HG03025 (cell line): ENCODE results near the gene KRTAP13-4.

Experiments used
- ATAC-seq: cut with Tn5 transposase; IDR thresholded peaks from one replicate; pipeline ENCODE4 v1.9.1; 2021; ENCODE audit warnings: mild to moderate bottlenecking, moderate library complexity; ENCODE audit not compliant: unreplicated experiment, low FRiP score

Gene KRTAP13-4

GRCh38 chr21:30430170-30430655 is at the start of gene KRTAP13-4:
KRTAP13-4 (plus strand) TSS chr21:30430220; CDS start chr21:30430276, 56 bp downstream.
- ATAC-seq, result no peak

DNA sequence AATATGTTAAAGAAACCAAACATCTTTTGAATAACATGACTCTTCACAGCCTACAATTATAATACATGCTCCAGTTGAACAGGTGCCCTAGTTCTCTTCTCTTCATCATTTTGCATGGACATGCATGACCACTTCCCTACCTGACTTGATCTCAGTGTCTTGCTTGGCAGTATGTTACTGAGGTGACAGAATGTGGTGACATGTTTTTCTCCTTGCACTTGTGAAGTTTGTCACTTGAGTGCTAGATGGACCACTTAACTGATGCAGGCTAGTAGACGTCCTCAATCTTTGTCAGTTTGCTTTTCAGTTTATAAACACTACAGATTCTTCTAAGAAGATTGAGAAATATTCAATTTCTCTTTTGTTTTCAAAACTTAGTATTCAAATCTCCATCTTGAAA is 47.8 kb upstream of the KRTAP13-4 start:
- no peak for ATAC-seq

DNA sequence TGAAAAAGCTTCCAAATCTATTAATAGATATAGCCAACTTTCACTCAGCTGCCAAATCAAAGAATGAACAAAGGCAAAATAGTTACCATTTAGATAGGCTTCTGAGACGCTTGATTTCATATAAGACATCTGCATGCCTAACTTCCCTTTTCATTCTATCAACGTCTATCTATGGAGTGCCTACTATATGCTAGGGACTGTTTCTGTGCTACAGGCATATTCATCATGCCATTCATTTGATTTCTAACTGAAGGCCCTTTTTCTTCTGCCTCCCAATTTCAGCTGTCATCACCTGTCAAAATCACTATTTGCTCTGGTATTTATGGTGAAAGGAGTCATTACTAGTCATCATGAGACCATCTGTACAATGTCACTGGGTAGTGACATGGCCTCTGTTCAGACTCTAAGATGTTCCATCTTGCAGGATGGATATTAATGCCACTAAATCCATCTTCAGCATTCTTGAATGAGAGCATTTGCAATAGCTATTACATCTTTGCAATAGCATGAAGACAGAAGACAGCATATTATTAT is 38.5 kb upstream of the KRTAP13-4 start:
- no peak for ATAC-seq

- ATAC-seq, result no peak
Measured at GRCh38 chr21:30395731-30396130, 34.3 kb upstream of the KRTAP13-4 start, which contains the start of gene KRTAP13-1. KRTAP13-1 (plus strand) TSS chr21:30396031; CDS start chr21:30396087, 56 bp downstream.

DNA sequence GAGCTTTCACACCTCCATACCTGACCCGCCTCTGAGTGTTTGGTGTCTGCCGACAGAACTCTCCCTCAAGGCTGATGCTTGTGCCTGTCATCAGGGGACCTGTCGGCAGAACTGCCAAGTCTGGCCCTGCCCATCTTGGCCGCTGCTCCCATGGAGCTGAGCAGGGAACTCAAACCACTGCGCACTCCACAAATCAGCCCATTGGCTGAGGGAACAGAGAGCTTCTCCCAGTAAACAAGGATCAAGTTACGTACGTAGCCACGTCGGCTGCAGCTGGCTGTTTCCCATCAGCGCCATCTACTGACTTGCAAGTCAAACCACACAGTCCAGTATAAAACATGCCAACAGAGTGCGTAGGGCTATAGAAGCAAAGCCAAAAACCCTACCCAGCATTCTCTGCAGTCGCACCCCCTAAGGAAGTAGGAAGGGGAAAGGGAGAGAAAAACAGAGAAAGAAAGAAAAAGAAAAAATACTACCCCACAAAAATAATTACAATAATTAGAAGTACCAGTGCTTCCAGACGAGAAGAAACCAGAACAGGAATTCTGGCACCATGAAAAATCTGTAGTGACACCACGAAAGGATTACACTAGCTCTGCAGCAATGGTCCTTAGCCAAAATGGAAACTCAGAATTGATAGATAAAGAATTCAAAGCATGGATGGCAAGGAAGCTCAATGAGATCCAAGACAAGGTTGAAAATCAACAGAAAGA is 21.1 kb upstream of the KRTAP13-4 start:
- no peak for ATAC-seq

DNA sequence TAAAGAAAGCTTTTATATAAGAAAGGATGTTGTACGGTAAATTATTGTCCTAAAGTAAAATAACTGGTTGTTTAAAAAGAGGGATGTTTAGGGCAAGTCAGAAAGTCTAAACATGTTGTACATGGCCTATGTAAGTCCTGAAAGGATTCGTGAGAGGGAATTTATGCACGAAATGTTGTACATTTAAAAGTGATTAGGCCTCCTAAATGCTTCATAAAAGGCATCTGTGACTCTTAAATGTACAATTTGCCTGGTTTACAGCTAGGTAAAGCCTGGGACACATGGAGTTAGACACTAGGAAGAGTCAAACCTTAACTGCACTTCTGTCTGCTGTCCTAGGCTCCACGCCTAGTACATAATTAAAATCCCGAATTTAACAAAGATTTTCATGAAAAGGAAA is 14.0 kb upstream of the KRTAP13-4 start:
- no peak for ATAC-seq

- ATAC-seq, result no peak
Measured at GRCh38 chr21:30425826-30426225, 4.2 kb upstream of the KRTAP13-4 start, which contains the start of gene KRTAP13-3. KRTAP13-3 (minus strand) TSS chr21:30425926; CDS start chr21:30425912, 14 bp downstream.

DNA sequence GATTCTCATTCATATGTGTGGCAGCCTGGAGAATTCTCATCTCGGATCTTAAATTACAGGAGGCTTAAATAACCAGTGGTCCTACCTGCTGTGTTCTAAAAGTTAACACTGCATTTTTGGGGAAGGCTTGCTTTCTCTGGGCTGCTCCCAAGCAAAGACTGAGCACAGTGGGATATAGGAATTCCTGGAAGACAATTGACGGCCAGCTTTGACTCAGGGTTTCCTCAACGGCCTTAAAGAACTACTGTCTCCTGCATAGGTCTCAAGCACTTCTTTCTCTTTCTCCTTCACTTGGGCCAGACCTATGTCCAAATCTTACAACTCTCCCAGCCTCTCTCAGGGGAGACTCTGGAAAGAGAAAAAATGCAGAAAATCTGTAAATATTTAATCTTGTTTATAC is 3.3 kb upstream of the KRTAP13-4 start:
- ATAC-seq, result no peak

DNA sequence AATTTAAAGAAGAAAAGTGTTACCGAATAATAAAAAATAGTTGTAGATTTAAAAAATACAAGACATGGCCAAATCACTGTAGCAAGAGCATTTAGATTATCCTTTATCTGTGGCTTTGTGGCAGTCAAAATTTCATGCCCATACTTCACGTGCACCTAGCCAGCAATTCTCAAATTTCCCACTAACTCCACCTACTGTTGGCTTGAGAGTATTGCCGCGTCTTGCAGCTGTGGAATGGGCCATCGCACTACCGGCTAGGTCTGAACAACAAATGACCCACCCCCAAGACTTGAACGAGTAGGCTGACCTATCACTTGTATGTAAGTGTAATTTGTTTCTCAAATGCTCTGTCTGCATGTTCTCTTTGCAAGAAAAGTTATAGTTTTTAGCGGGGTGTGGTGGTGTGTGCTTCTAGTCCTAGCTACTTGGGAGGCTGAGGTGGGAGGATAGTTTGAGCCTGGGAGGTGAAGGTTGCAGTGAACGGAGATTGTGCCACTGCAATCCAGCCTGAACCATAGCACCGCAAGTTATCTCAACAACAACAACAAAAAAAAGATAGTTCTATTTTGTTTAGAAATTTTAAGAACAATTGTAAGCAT is 4.1 kb downstream of the KRTAP13-4 start:
- ATAC-seq, result no peak

DNA sequence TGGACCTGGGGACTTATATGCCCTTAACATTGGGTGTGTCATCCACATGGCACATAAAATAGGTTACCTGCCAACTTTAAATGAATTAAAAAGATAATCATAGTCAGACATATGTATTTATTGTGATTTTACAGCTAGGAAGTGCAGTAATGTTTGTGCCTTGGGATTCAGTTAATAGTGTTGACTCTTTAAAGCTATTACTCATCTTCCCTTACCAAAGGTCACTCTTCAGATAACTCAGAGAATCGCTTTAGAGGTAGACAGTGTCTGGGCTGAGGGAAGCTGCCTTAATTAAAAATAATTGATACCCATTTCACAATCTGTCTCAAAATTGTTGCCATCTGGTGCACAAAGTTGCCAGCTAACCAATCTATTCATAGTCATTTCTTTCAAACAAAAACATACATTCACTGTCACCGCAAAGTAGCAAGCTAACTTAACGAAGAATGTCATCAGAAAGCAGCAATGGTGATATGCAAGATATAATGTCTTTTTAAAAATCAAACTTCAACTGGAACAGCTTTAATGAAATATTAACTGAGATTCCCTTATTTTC is 7.1 kb downstream of the KRTAP13-4 start:
- no peak for ATAC-seq

DNA sequence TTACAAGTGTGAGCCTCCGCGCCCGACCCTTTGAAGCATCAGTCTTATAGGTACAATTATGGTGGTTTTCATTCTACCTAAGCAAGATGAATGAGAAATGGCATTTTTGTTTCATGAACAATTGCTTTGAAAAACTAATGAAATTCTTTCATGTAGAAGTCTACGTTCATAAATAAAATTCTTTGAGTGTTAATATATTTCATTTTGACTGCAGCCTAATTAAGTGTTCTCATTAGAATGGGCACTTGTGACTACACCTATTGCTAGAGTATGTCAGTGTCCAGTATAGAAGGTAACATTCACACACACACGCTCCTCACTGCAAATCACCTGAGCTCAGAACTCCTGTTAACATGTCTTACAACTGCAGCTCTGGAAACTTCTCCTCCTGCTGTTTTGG is 10.0 kb downstream of the KRTAP13-4 start, which contains the start of gene KRTAP15-1:
TSS of gene KRTAP15-1 (plus strand) at position 301 of the 400 bp plus-strand sequence. CDS start at position 354, 53 bp downstream.
- no peak for ATAC-seq

- ATAC-seq, result no peak
Measured at GRCh38 chr21:30443226-30443625, 13.2 kb downstream of the KRTAP13-4 start.

DNA sequence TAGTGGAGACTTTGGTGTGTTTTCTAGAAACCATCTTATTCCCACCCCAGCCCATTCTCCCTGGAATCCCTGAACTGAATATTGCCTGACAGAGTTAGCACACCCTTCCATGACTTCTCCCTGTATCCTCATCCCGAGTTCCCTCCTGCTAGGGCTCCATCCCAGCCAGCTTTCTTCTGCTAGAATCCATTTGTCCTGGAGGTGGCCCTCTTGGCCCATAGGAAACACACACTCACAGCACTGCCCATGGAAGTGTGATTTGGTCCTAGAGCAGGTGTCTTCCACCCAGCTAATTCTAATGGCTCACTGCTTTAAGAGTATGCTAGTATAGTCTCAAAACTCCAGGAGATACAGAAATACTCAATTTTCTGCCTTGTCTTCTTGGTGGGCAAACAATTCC is 14.2 kb downstream of the KRTAP13-4 start:
- no peak for ATAC-seq

DNA sequence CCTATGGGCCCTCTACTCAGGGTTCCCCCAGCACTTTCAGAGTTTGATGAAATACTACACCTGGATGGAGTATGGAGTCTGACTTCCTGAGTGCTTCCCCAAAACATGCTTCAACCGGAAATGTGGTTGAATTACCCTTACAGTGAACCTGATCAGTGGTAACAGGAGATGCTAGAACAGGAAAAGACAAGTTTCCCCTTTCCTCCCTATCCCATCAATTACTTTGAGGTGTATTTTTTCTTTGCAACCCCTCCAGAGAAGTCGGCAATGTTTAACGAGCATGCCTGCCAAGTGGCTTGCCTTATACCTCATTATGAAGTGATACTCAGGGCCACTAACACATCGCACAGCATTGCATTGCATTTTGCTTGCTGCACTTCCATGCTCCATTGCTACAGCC is 17.0 kb downstream of the KRTAP13-4 start:
- no peak for ATAC-seq

- ATAC-seq, result no peak
Measured at GRCh38 chr21:30448514-30448913, 18.5 kb downstream of the KRTAP13-4 start.

- no peak for ATAC-seq
Measured at GRCh38 chr21:30463713-30464112, 33.7 kb downstream of the KRTAP13-4 start.

- ATAC-seq, result no peak
Measured at GRCh38 chr21:30468900-30469714, 39.1 kb downstream of the KRTAP13-4 start.

DNA sequence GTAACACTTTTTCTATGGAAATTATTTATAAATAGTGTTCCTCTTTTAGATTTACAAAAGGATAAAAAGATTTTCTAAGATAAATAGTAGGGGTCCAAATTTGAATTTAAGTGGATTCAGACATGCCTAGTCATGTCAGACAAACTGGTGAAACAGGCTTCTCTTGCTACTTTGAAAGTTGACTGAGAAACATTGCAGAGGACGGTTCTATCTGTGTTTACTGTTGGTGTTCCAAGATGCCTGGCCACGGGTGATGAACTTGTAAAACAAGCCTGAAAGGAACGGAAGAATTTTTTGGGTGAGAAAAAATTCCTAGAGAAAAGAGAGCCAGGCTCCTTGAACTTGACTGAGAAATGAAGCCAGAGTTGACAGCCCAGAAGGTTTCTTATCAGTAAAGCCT is 48.0 kb downstream of the KRTAP13-4 start:
- no peak for ATAC-seq

- no peak for ATAC-seq
Measured at GRCh38 chr21:30479259-30479658, 49.2 kb downstream of the KRTAP13-4 start.

- ATAC-seq, result no peak
Measured at GRCh38 chr21:30480145-30480544, 50.1 kb downstream of the KRTAP13-4 start, which contains the start of gene KRTAP19-1. KRTAP19-1 (minus strand) TSS chr21:30480367; CDS start chr21:30480317, 50 bp downstream.
